ENCODE results near the gene EPS8L3.

DNA sequence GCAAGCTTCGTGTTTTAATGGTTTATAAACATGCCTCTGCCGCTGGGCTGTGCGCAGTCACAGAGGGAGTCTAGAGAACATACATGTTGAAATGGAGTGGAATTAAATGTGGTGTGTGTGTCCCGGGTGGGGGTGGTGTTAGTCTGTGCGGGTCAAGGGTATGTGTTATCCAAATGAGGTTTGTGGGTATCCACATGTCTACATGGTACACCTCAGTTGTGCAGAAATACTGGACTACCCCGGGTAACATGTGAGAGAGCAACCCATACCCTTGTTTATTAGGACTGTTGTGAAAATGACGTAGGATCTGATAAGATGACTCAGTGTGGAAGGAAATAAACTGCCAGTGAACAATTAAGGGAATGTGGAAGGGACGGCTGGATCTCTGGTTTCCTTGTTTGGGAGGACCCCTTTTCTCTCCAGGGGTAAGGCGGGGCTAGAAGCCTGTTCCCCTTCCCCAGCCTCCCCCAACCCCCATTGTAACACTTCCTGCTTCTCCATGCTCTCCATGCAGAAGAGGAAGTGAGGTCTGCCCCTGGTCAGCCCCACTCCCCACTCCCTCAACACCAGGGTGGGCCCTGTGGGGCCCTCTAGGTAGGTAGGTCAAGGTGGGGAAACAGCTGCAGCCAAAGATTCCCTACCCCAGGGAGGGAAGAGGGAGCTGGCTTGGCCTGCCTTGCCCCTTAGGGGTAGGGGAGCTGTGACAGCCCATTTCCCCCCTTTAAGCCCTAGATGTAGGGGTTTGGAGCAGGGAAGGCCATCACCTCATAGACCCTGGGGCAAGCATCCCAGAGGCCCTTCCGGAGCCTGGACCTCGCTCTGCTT, 690 bp downstream of the EPS8L3 start:
- TF ChIP-seq, protein P1, sequence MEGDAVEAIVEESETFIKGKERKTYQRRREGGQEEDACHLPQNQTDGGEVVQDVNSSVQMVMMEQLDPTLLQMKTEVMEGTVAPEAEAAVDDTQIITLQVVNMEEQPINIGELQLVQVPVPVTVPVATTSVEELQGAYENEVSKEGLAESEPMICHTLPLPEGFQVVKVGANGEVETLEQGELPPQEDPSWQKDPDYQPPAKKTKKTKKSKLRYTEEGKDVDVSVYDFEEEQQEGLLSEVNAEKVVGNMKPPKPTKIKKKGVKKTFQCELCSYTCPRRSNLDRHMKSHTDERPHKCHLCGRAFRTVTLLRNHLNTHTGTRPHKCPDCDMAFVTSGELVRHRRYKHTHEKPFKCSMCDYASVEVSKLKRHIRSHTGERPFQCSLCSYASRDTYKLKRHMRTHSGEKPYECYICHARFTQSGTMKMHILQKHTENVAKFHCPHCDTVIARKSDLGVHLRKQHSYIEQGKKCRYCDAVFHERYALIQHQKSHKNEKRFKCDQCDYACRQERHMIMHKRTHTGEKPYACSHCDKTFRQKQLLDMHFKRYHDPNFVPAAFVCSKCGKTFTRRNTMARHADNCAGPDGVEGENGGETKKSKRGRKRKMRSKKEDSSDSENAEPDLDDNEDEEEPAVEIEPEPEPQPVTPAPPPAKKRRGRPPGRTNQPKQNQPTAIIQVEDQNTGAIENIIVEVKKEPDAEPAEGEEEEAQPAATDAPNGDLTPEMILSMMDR (optimal IDR thresholded peaks at IDR 0.05 in 1 of 3, IDR thresholded peaks at IDR 0.05 in 1 of 3, conservative IDR thresholded peaks at IDR 0.05 in 1 of 3; ENCODE audit: extremely low read depth in 1 of 3, insufficient read depth in 2 of 3, low read length in 3 of 3) = no peak
- TF ChIP-seq EZH2 (IDR thresholded peaks at IDR 0.05; ENCODE audit: low read length) = no peak

Measured in keratinocyte (primary cell).